Mesenchymal stem cell (in vitro differentiated cells and primary cell): ENCODE data around the gene PRKCA.
A peak's percentile ranks its signal among the peaks of the same experiment; 100 is the strongest.

Experiments
- DNase-seq: peaks from one replicate; pipeline ENCODE4 v3.0.0-alpha.2; 2013
- H2AFZ ChIP-seq: one replicate; pipeline ENCODE4 v1.6.1; 2013; ENCODE audit warnings: low read depth, mild to moderate bottlenecking, control low read depth, inconsistent platforms, low read length, moderate library complexity
- H2AK5ac ChIP-seq: 2 replicates; pipeline ENCODE4 v1.6.1; 2013; ENCODE audit warnings: low read length, moderate library complexity, mild to moderate bottlenecking, inconsistent platforms; ENCODE audit not compliant: severe bottlenecking
- H2BK120ac ChIP-seq: one replicate; pipeline ENCODE4 v1.6.1; 2013; ENCODE audit warnings: low read depth, mild to moderate bottlenecking, inconsistent platforms, low read length, moderate library complexity
- H2BK12ac ChIP-seq, 2 experiments: one replicate each; pipeline ENCODE4 v1.6.1; 2013; ENCODE audit warnings: inconsistent platforms in 2 of 2, low read length in 2 of 2, mild to moderate bottlenecking in 2 of 2, moderate library complexity in 2 of 2, control low read depth in 1 of 2
- H2BK15ac ChIP-seq: one replicate; pipeline ENCODE4 v1.6.1; 2013; ENCODE audit warnings: mild to moderate bottlenecking, low read depth, inconsistent platforms; ENCODE audit not compliant: poor library complexity, severe bottlenecking
- H2BK5ac ChIP-seq: 2 replicates; pipeline ENCODE4 v1.6.1; 2013; ENCODE audit warnings: low read depth, mild to moderate bottlenecking, low read length, control low read depth, inconsistent platforms; ENCODE audit not compliant: poor library complexity, severe bottlenecking
- H3K14ac ChIP-seq, 2 experiments: one replicate each; pipeline ENCODE4 v1.6.1; 2013; ENCODE audit warnings: inconsistent platforms in 2 of 2, low read length in 2 of 2, control low read depth in 1 of 2, mild to moderate bottlenecking in 1 of 2, moderate library complexity in 1 of 2
- H3K18ac ChIP-seq, 2 experiments: one replicate each; pipeline ENCODE4 v1.6.1; 2013; ENCODE audit warnings: inconsistent platforms in 2 of 2, low read length in 2 of 2, control low read depth in 1 of 2, low read depth in 1 of 2, mild to moderate bottlenecking in 1 of 2
- H3K23ac ChIP-seq, 2 experiments: one replicate each; pipeline ENCODE4 v1.6.1; 2013; ENCODE audit warnings: inconsistent platforms in 2 of 2, low read length in 2 of 2, mild to moderate bottlenecking in 2 of 2, moderate library complexity in 2 of 2, control low read depth in 1 of 2
- H3K27ac ChIP-seq: 2 replicates; pipeline ENCODE4 v1.5.1; 2013; ENCODE audit warnings: mild to moderate bottlenecking, moderate library complexity, low read length, control low read depth, inconsistent platforms; ENCODE audit not compliant: poor library complexity, severe bottlenecking
- H3K27me3 ChIP-seq, 2 experiments: 2 replicates each; pipeline versions ENCODE4 v1.6.1 to v1.7.0; 2013; ENCODE audit warnings: low read length in 2 of 2, mild to moderate bottlenecking in 2 of 2, moderate library complexity in 2 of 2, control low read depth in 1 of 2, inconsistent platforms in 1 of 2; ENCODE audit not compliant: control insufficient read depth in 1 of 2, insufficient read depth in 1 of 2
- H3K36me3 ChIP-seq, 2 experiments: 2 replicates each; pipeline versions ENCODE4 v1.6.1 to v1.7.0; 2013; ENCODE audit warnings: low read length in 2 of 2, control low read depth in 1 of 2, inconsistent platforms in 1 of 2, low read depth in 1 of 2, mild to moderate bottlenecking in 1 of 2; ENCODE audit not compliant: insufficient read depth in 2 of 2, control insufficient read depth in 1 of 2
- H3K4ac ChIP-seq, 2 experiments: one replicate each; pipeline ENCODE4 v1.6.1; 2013; ENCODE audit warnings: inconsistent platforms in 2 of 2, low read length in 2 of 2, mild to moderate bottlenecking in 2 of 2, moderate library complexity in 2 of 2, control low read depth in 1 of 2, low read depth in 1 of 2
- H3K4me1 ChIP-seq: 2 replicates; pipeline ENCODE4 v1.6.1; 2013; ENCODE audit warnings: low read depth, low read length, control low read depth; ENCODE audit not compliant: control insufficient read depth, insufficient read depth
- H3K4me2 ChIP-seq: 2 replicates; pipeline ENCODE4 v1.6.1; 2013; ENCODE audit warnings: low read length, mild to moderate bottlenecking, inconsistent platforms; ENCODE audit not compliant: poor library complexity, severe bottlenecking
- H3K4me3 ChIP-seq, 2 experiments: 2 replicates each; pipeline versions ENCODE4 v1.5.1 to v1.7.0; 2013; ENCODE audit warnings: low read length in 2 of 2, mild to moderate bottlenecking in 2 of 2, control low read depth in 1 of 2, low read depth in 1 of 2; ENCODE audit not compliant: insufficient read depth in 1 of 2
- H3K79me1 ChIP-seq: replicated peaks from 2 replicates; pipeline ENCODE4 v1.6.1; 2013; ENCODE audit warnings: mild to moderate bottlenecking, control low read depth, low read length, inconsistent platforms; ENCODE audit not compliant: poor library complexity, severe bottlenecking
- H3K9ac ChIP-seq: 2 replicates; pipeline ENCODE4 v1.7.0; 2013; ENCODE audit warnings: mild to moderate bottlenecking, low read length, moderate library complexity
- H3K9me3 ChIP-seq: 2 replicates; pipeline ENCODE4 v1.7.0; 2013; ENCODE audit warnings: mild to moderate bottlenecking, low read length; ENCODE audit not compliant: control insufficient read depth
- H4K8ac ChIP-seq: one replicate; pipeline ENCODE4 v1.6.1; 2013; ENCODE audit warnings: inconsistent platforms, mild to moderate bottlenecking, low read length, moderate library complexity
- H4K91ac ChIP-seq: one replicate; pipeline ENCODE4 v1.6.1; 2013; ENCODE audit warnings: mild to moderate bottlenecking, low read length, inconsistent platforms
- WGBS: methylation state at CpG from one replicate; pipeline ENCODE4 v1.1.7; 2013; ENCODE audit warnings: mixed read lengths; 5-methylcytosine and 5-hydroxymethylcytosine counted together

Gene PRKCA

DNA sequence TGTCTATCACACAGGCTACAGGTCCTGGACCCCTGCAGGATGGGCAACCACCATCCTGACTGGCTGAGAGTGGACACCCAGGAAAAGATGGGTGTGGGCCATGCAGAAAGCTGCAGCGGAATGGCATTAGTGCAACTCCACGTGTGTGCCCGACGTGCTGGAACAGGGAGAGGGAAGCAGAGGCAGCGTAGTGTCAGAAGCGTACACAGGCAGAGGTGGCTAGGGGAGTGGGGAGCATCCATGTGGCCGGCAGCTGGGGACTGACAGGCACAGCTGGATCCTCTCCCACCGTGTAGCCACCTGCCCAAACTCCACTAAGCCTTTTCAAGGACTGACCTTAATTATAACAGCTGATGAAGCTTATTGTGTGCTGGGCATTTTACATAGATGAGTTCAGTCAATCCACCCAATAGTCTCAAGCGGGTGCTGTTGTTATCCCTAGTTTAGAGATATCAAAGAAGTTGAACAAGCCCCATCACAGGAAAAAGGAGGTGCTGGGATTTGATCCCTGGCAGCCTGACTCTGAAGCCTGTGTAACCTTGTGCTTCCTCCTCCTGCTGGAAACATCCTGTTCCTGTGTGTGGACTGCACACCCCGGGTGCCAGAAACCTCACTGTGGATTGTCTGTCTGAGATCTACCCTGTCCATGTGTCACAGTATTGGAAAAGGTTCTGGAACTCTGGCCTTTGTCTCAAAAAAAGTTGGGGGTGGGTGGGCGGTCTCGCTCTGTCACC lies 114.0 kb downstream of the PRKCA start:
- Histone ChIP-seq H3K4me1 (peaks cover 9% of the 10 kb centered on the region), H2BK5ac (no peak overlapping the region), H3K36me3 (no peaks in the 10 kb centered on the region), H3K9me3 (no peaks in the 10 kb centered on the region), H2BK12ac (no peak overlapping the region), H3K27me3 (no peaks in the 10 kb centered on the region), H3K14ac (peak overlapping the region in 1 of 2 experiments; percentile 63), H3K79me1 (peaks cover 34% of the 10 kb centered on the region), H2BK120ac (no peak overlapping the region), H3K9ac (no peak overlapping the region), H2BK15ac (no peak overlapping the region), H3K18ac (no peak overlapping the region), H2AFZ (no peak overlapping the region), H3K27ac (no peak overlapping the region), H3K23ac (no peak overlapping the region), H3K4me2 (no peak overlapping the region), H4K8ac (no peak overlapping the region), H3K4ac (no peak overlapping the region), H3K4me3 (no peak overlapping the region), H4K91ac (no peak overlapping the region), H2AK5ac (no peak overlapping the region)
- WGBS: 89% methylated on average over 10 of the region's 12 CpGs
- DNase-seq: no peak

DNA sequence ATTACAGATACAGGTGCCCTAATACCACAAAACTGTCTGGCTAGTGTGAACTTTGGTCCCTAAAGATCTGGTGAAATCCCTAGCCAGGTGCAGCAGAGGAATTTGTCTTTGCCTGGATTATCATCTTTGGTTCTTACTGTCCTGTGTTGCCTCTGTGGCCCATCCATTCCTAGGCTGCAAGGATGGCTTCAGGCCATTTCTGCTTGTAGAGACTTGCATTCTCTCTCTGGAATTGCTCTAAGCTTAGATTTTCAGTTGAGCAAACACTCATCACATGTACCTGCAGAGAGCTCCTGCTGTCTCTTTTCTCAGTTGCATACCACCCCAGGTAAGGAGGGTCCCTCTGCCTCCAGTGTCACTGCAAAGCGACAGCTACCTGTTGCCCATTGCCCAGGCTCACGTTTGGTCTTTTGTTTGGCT lies 114.9 kb downstream of the PRKCA start:
- 92% methylated on average over 2 of the region's 2 CpGs for WGBS

DNA sequence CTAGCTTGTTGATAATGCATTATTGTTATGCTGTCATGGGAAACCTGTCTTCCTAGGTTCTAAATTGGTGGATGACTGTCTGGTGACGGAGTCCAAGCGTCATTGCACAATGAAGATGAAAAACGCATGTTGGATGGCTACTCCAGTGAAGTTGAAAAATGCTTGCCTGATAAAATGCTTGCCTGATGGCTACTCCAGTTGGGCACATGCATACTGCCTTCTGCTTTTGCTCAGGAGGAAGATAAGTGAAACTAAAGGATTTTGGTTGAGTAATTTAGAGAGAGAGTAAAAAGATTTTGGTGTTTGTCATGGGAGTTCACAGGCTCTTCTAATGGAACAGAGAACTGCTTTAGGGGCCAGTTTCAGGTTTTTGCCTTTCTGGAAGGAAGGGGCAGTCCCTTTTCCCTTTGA lies 118.6 kb downstream of the PRKCA start:
- Histone ChIP-seq H2BK120ac (no peak overlapping the region), H3K27me3 (no peaks in the 10 kb centered on the region), H3K4me2 (no peak overlapping the region), H3K23ac (no peak overlapping the region), H2BK5ac (peak overlapping the region; percentile 69), H3K14ac (no peak overlapping the region), H3K4me3 (no peak overlapping the region), H3K4ac (no peak overlapping the region), H3K36me3 (no peaks in the 10 kb centered on the region), H2BK15ac (no peak overlapping the region), H2AK5ac (no peak overlapping the region), H3K27ac (peak overlapping the region; percentile 42), H3K9me3 (no peaks in the 10 kb centered on the region), H2BK12ac (no peak overlapping the region), H4K8ac (no peak overlapping the region), H2AFZ (no peak overlapping the region), H3K79me1 (peaks cover 18% of the 10 kb centered on the region), H4K91ac (no peak overlapping the region), H3K18ac (no peak overlapping the region), H3K4me1 (peaks cover 10% of the 10 kb centered on the region), H3K9ac (peak overlapping the region; percentile 79)
- peak; percentile 59 for DNase-seq
- 88% methylated on average over 3 of the region's 3 CpGs for WGBS

More for the DNA sequence above, 114.9 kb downstream of the PRKCA start:
- Histone ChIP-seq H2BK5ac (no peak overlapping the region), H3K23ac (no peak overlapping the region), H2BK15ac (no peak overlapping the region), H3K4me1 (peaks cover 7% of the 10 kb centered on the region), H3K18ac (no peak overlapping the region), H4K91ac (no peak overlapping the region), H3K9ac (no peak overlapping the region), H3K4me2 (no peak overlapping the region), H4K8ac (no peak overlapping the region), H2BK120ac (no peak overlapping the region), H3K9me3 (no peaks in the 10 kb centered on the region), H3K27ac (no peak overlapping the region), H3K36me3 (no peaks in the 10 kb centered on the region), H3K14ac (no peak overlapping the region), H3K27me3 (no peaks in the 10 kb centered on the region), H3K4ac (no peak overlapping the region), H2AFZ (no peak overlapping the region), H3K4me3 (no peak overlapping the region), H2BK12ac (no peak overlapping the region), H2AK5ac (no peak overlapping the region), H3K79me1 (peaks cover 30% of the 10 kb centered on the region)
- DNase-seq: no peak

DNA sequence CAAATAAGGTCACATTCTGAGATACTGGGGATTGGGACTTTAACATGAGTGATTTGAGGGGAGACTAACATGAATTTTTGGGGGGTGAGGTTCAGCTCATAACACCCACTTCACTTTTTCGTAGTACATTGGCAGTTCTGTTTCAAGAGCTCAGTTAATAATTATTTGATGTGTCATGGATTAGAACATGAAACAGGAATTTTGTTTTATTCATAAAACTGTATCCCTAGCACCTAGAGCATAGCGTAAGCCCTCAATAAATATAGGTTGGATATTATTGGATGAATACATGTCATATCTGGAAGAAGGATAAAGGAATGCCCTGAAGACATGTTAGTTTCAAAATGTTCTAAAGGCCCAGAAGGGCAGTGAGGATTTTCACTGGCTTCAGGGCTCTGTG lies 119.8 kb downstream of the PRKCA start:
- WGBS: 100% methylated on average over 1 of the region's 2 CpGs

More for the DNA sequence above, 119.8 kb downstream of the PRKCA start:
- peak overlapping the region; percentile 45 for H3K9ac ChIP-seq
- no peak overlapping the region for H2AFZ ChIP-seq
- peaks cover 16% of the 10 kb centered on the region for H3K79me1 ChIP-seq
- H4K91ac ChIP-seq: no peak overlapping the region
- peak overlapping the region; percentile 10 for H2BK5ac ChIP-seq
- H3K18ac ChIP-seq: no peak overlapping the region
- no peak overlapping the region for H3K23ac ChIP-seq
- no peaks in the 10 kb centered on the region for H3K36me3 ChIP-seq
- H3K9me3 ChIP-seq: no peaks in the 10 kb centered on the region
- no peak overlapping the region for H4K8ac ChIP-seq
- H2AK5ac ChIP-seq: no peak overlapping the region
- peaks cover 6% of the 10 kb centered on the region for H3K4me1 ChIP-seq
- no peak for DNase-seq
- H3K4ac ChIP-seq: no peak overlapping the region
- H2BK12ac ChIP-seq: no peak overlapping the region
- H3K4me3 ChIP-seq: no peak overlapping the region
- no peak overlapping the region for H2BK120ac ChIP-seq
- H3K27ac ChIP-seq: peak overlapping the region; percentile 91
- H3K27me3 ChIP-seq: no peaks in the 10 kb centered on the region
- no peak overlapping the region for H2BK15ac ChIP-seq
- H3K14ac ChIP-seq: no peak overlapping the region
- H3K4me2 ChIP-seq: no peak overlapping the region
